Memory B cell (primary cell): ENCODE measurements around the gene THBS2.
"Not testable (repeated sequence)": the region's sequence is repeated elsewhere in the genome, so short reads cannot be mapped to it uniquely, and the experiment has no call there.

Source experiments
- ATAC-seq: fragments of 150-1000 bp; cut with Tn5 transposase; 2 replicates; pipeline ENCODE4 v1.10.0; 2021; ENCODE audit warnings: low read depth, mild to moderate bottlenecking, moderate library complexity
- DNase-seq, 2 donors: peaks; one replicate each; pipeline ENCODE4 v3.0.0; 2022; ENCODE audit warnings: low spot score in 2 of 2
- H3K27ac Mint-ChIP-seq: one replicate; pipeline ENCODE4 v1.8.0; 2022; ENCODE audit warnings: mild to moderate bottlenecking, moderate library complexity, mixed read lengths
- H3K27me3 Mint-ChIP-seq: one replicate; pipeline ENCODE4 v1.8.0; 2022; ENCODE audit warnings: mixed read lengths
- H3K36me3 Mint-ChIP-seq: one replicate; pipeline ENCODE4 v1.8.0; 2022; ENCODE audit warnings: mild to moderate bottlenecking, mixed read lengths
- H3K4me1 Mint-ChIP-seq: one replicate; pipeline ENCODE4 v1.8.0; 2022; ENCODE audit warnings: mixed read lengths
- H3K4me3 Mint-ChIP-seq: one replicate; pipeline ENCODE4 v1.8.0; 2022; ENCODE audit warnings: mild to moderate bottlenecking, moderate library complexity, mixed read lengths
- H3K9me3 Mint-ChIP-seq: one replicate; pipeline ENCODE4 v1.8.0; 2022; ENCODE audit warnings: mixed read lengths

The THBS2 gene

GRCh38 chr6:169266746-169267591, 13.3 kb upstream of the THBS2 start:
- Mint-ChIP-seq H3K4me1 (no peaks in the 10 kb centered on the region), H3K27me3 (peaks cover 11% of the 10 kb centered on the region), H3K4me3 (no peak overlapping the region), H3K27ac (no peak overlapping the region), H3K9me3 (no peaks in the 10 kb centered on the region), H3K36me3 (no peaks in the 10 kb centered on the region)
- ATAC-seq (no peak), DNase-seq (no peak)

GRCh38 chr6:169266261-169266660, 12.6 kb upstream of the THBS2 start:
- no peak for ATAC-seq
- H3K27me3 Mint-ChIP-seq: peaks cover 14% of the 10 kb centered on the region
- no peaks in the 10 kb centered on the region for H3K36me3 Mint-ChIP-seq
- no peak overlapping the region for H3K27ac Mint-ChIP-seq
- H3K9me3 Mint-ChIP-seq: no peaks in the 10 kb centered on the region
- DNase-seq: no peak
- no peak overlapping the region for H3K4me3 Mint-ChIP-seq
- no peaks in the 10 kb centered on the region for H3K4me1 Mint-ChIP-seq

- no peak for ATAC-seq
- Mint-ChIP-seq H3K27me3 (peaks cover 17% of the 10 kb centered on the region), H3K4me3 (no peak overlapping the region), H3K36me3 (no peaks in the 10 kb centered on the region), H3K9me3 (no peaks in the 10 kb centered on the region), H3K27ac (no peak overlapping the region), H3K4me1 (no peaks in the 10 kb centered on the region)
- no peak for DNase-seq
Measured at GRCh38 chr6:169265486-169266131, 12.0 kb upstream of the THBS2 start.

- no peaks in the 10 kb centered on the region for H3K36me3 Mint-ChIP-seq
- no peak overlapping the region for H3K4me3 Mint-ChIP-seq
- ATAC-seq (no peak), DNase-seq (no peak)
- H3K9me3 Mint-ChIP-seq: no peaks in the 10 kb centered on the region
- no peak overlapping the region for H3K27ac Mint-ChIP-seq
- peaks cover 19% of the 10 kb centered on the region for H3K27me3 Mint-ChIP-seq
- no peaks in the 10 kb centered on the region for H3K4me1 Mint-ChIP-seq
Measured at GRCh38 chr6:169263836-169264608, 10.4 kb upstream of the THBS2 start.

- H3K4me1 Mint-ChIP-seq: no peaks in the 10 kb centered on the region
- no peak for ATAC-seq
- H3K36me3 Mint-ChIP-seq: no peaks in the 10 kb centered on the region
- peaks cover 21% of the 10 kb centered on the region for H3K27me3 Mint-ChIP-seq
- no peak overlapping the region for H3K27ac Mint-ChIP-seq
- H3K9me3 Mint-ChIP-seq: no peaks in the 10 kb centered on the region
- DNase-seq: no peak
- H3K4me3 Mint-ChIP-seq: no peak overlapping the region
Measured at GRCh38 chr6:169263374-169263773, 9.7 kb upstream of the THBS2 start.

- DNase-seq, H3K36me3 Mint-ChIP-seq, H3K4me1 Mint-ChIP-seq, H3K9me3 Mint-ChIP-seq, H3K4me3 Mint-ChIP-seq, H3K27ac Mint-ChIP-seq, ATAC-seq: not testable (repeated sequence)
- peaks cover 21% of the 10 kb centered on the region for H3K27me3 Mint-ChIP-seq
Measured at GRCh38 chr6:169262602-169263001, 9.0 kb upstream of the THBS2 start.

- no peaks in the 10 kb centered on the region for H3K36me3 Mint-ChIP-seq
- ATAC-seq (no peak), DNase-seq (no peak)
- peaks cover 30% of the 10 kb centered on the region for H3K27me3 Mint-ChIP-seq
- H3K4me3 Mint-ChIP-seq: no peak overlapping the region
- H3K4me1 Mint-ChIP-seq: peaks cover 12% of the 10 kb centered on the region
- H3K9me3 Mint-ChIP-seq: no peaks in the 10 kb centered on the region
- no peak overlapping the region for H3K27ac Mint-ChIP-seq
Measured at GRCh38 chr6:169256518-169256917, 2.9 kb upstream of the THBS2 start.

GRCh38 chr6:169256061-169256460, 2.4 kb upstream of the THBS2 start:
- DNase-seq (no peak), ATAC-seq (no peak)
- Mint-ChIP-seq H3K27me3 (peaks cover 28% of the 10 kb centered on the region), H3K36me3 (no peaks in the 10 kb centered on the region), H3K9me3 (no peaks in the 10 kb centered on the region), H3K4me1 (peaks cover 12% of the 10 kb centered on the region), H3K27ac (no peak overlapping the region), H3K4me3 (no peak overlapping the region)

- H3K27ac Mint-ChIP-seq: no peak overlapping the region
- ATAC-seq (no peak), DNase-seq (no peak)
- no peaks in the 10 kb centered on the region for H3K36me3 Mint-ChIP-seq
- no peak overlapping the region for H3K4me3 Mint-ChIP-seq
- peaks cover 28% of the 10 kb centered on the region for H3K27me3 Mint-ChIP-seq
- peaks cover 12% of the 10 kb centered on the region for H3K4me1 Mint-ChIP-seq
- H3K9me3 Mint-ChIP-seq: no peaks in the 10 kb centered on the region
Measured at GRCh38 chr6:169255643-169256042, 2.0 kb upstream of the THBS2 start.

GRCh38 chr6:169254456-169255316, 1.0 kb upstream of the THBS2 start:
- ATAC-seq (no peak), DNase-seq (no peak)
- Mint-ChIP-seq H3K9me3 (no peaks in the 10 kb centered on the region), H3K27me3 (peaks cover 27% of the 10 kb centered on the region), H3K4me3 (no peak overlapping the region), H3K36me3 (no peaks in the 10 kb centered on the region), H3K27ac (no peak overlapping the region), H3K4me1 (peaks cover 12% of the 10 kb centered on the region)

GRCh38 chr6:169252505-169253189, 999 bp downstream of the THBS2 start:
- DNase-seq: no peak
- Mint-ChIP-seq H3K4me3 (no peak overlapping the region), H3K4me1 (peaks cover 12% of the 10 kb centered on the region), H3K27me3 (peaks cover 24% of the 10 kb centered on the region), H3K27ac (no peak overlapping the region), H3K9me3 (no peaks in the 10 kb centered on the region), H3K36me3 (no peaks in the 10 kb centered on the region)
- no peak for ATAC-seq

GRCh38 chr6:169251822-169252504, 1.7 kb downstream of the THBS2 start:
- no peaks in the 10 kb centered on the region for H3K36me3 Mint-ChIP-seq
- DNase-seq: no peak
- H3K27ac Mint-ChIP-seq: no peak overlapping the region
- no peak overlapping the region for H3K4me3 Mint-ChIP-seq
- H3K9me3 Mint-ChIP-seq: no peaks in the 10 kb centered on the region
- H3K4me1 Mint-ChIP-seq: peaks cover 12% of the 10 kb centered on the region
- no peak for ATAC-seq
- peaks cover 20% of the 10 kb centered on the region for H3K27me3 Mint-ChIP-seq

- H3K4me3 Mint-ChIP-seq: no peak overlapping the region
- peaks cover 12% of the 10 kb centered on the region for H3K4me1 Mint-ChIP-seq
- no peak for ATAC-seq
- H3K27ac Mint-ChIP-seq: no peak overlapping the region
- H3K9me3 Mint-ChIP-seq: no peaks in the 10 kb centered on the region
- no peaks in the 10 kb centered on the region for H3K36me3 Mint-ChIP-seq
- peaks cover 20% of the 10 kb centered on the region for H3K27me3 Mint-ChIP-seq
- no peak for DNase-seq
Measured at GRCh38 chr6:169251371-169251802, 2.3 kb downstream of the THBS2 start.
